IPS-18a (cell line): Measurements from ENCODE around the gene LCORL.
"Not testable (repeated sequence)": the region's sequence is repeated elsewhere in the genome, so short reads cannot be mapped to it uniquely, and the experiment has no call there.

Source experiments
- H3K27ac ChIP-seq: one replicate; pipeline ENCODE4 v1.5.1; 2013; ENCODE audit warnings: low read length
- H3K27me3 ChIP-seq: one replicate; pipeline ENCODE4 v1.6.1; 2013; ENCODE audit warnings: mild to moderate bottlenecking, low read length; ENCODE audit not compliant: control insufficient read depth, insufficient read depth
- H3K36me3 ChIP-seq: one replicate; pipeline ENCODE4 v1.6.1; 2013; ENCODE audit warnings: low read depth, low read length; ENCODE audit not compliant: control insufficient read depth
- H3K4me1 ChIP-seq: one replicate; pipeline ENCODE4 v1.6.1; 2013; ENCODE audit warnings: low read depth, low read length; ENCODE audit not compliant: control insufficient read depth
- H3K4me3 ChIP-seq: one replicate; pipeline ENCODE4 v1.5.1; 2013; ENCODE audit warnings: low read length
- H3K9ac ChIP-seq: one replicate; pipeline ENCODE4 v1.6.1; 2013; ENCODE audit warnings: mild to moderate bottlenecking, low read length, moderate library complexity
- H3K9me3 ChIP-seq: one replicate; pipeline ENCODE4 v1.6.1; 2013; ENCODE audit warnings: low read depth, low read length; ENCODE audit not compliant: control insufficient read depth

The LCORL gene

GRCh38 chr4:18041114-18041513 is 19.6 kb upstream of the LCORL start:
- no peak overlapping the region for H3K4me3 ChIP-seq
- no peak overlapping the region for H3K9ac ChIP-seq
- H3K9me3 ChIP-seq, result no peaks in the 10 kb centered on the region
- no peaks in the 10 kb centered on the region for H3K27me3 ChIP-seq
- H3K36me3 ChIP-seq, result no peaks in the 10 kb centered on the region
- no peaks in the 10 kb centered on the region for H3K4me1 ChIP-seq
- no peak overlapping the region for H3K27ac ChIP-seq

- Histone ChIP-seq H3K9me3 (no peaks in the 10 kb centered on the region), H3K36me3 (no peaks in the 10 kb centered on the region), H3K4me3 (no peak overlapping the region), H3K9ac (no peak overlapping the region), H3K27ac (no peak overlapping the region), H3K27me3 (no peaks in the 10 kb centered on the region), H3K4me1 (no peaks in the 10 kb centered on the region)
Observed at GRCh38 chr4:18039113-18039512, 17.6 kb upstream of the LCORL start.

GRCh38 chr4:18036369-18036768 is 14.8 kb upstream of the LCORL start:
- H3K27me3 ChIP-seq, H3K9ac ChIP-seq, H3K4me1 ChIP-seq, H3K4me3 ChIP-seq, H3K36me3 ChIP-seq, H3K9me3 ChIP-seq, H3K27ac ChIP-seq: not testable (repeated sequence)

DNA sequence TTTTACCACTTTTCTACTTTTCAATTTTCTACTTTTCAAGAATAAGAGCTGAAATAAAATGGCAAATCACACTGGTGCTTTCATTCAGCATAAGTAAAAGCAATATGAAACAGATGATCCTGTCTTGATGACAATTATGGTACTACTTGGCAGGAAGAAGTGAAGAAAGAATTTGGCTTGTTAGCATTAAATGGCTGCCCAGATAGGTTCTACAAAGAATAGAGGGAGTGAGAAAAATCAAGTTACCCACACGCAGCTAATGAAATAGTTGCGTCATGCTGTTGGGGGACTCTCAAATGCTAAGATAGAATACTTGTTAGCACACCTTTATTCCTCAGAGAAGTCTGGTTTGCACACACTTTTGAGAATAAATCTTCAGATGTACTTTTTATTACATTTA is 12.5 kb upstream of the LCORL start:
- Histone ChIP-seq H3K27ac (no peak overlapping the region), H3K4me1 (no peaks in the 10 kb centered on the region), H3K4me3 (no peak overlapping the region), H3K9me3 (no peaks in the 10 kb centered on the region), H3K9ac (no peak overlapping the region), H3K36me3 (no peaks in the 10 kb centered on the region), H3K27me3 (no peaks in the 10 kb centered on the region)

GRCh38 chr4:18033111-18034085 is 11.8 kb upstream of the LCORL start:
- Histone ChIP-seq H3K27me3 (no peaks in the 10 kb centered on the region), H3K36me3 (no peaks in the 10 kb centered on the region), H3K9ac (no peak overlapping the region), H3K9me3 (no peaks in the 10 kb centered on the region), H3K4me1 (no peaks in the 10 kb centered on the region), H3K27ac (no peak overlapping the region), H3K4me3 (no peak overlapping the region)

GRCh38 chr4:18025288-18025687 is 3.7 kb upstream of the LCORL start:
- Histone ChIP-seq H3K4me1 (no peaks in the 10 kb centered on the region), H3K36me3 (no peaks in the 10 kb centered on the region), H3K4me3 (no peak overlapping the region), H3K27ac (no peak overlapping the region), H3K9me3 (no peaks in the 10 kb centered on the region), H3K27me3 (peaks cover 27% of the 10 kb centered on the region), H3K9ac (no peak overlapping the region)

DNA sequence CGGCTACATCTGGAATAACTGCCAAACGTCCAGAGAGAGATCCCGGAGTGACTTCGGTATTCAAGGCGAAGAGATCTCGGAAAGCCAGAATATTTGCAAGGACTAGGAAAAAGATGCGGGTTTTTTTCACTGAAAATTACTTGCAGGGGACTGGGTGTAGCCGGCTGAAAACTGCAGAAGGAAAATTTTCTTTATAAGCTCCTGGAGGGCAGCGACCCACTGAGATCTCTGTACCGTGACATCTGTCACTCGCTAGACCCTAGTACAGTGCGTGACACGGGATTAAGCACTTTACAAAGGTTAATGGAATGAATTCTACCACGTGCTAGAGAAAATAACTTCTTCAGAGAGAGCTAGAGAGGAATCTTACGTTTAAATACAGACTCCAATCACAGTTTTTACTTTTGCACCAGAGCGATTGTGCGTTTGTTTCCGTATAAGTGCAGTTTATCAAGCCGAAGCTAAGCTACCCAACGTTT is 1.1 kb upstream of the LCORL start:
- no peak overlapping the region for H3K27ac ChIP-seq

GRCh38 chr4:18021470-18021719 is 160 bp downstream of the LCORL start:
- Histone ChIP-seq H3K9me3 (no peaks in the 10 kb centered on the region), H3K27me3 (peaks cover 27% of the 10 kb centered on the region), H3K27ac (no peak overlapping the region), H3K4me1 (no peaks in the 10 kb centered on the region), H3K9ac (peak overlapping the region; percentile 87), H3K36me3 (no peaks in the 10 kb centered on the region), H3K4me3 (peak overlapping the region; percentile 80)

More for the DNA sequence above, 1.1 kb upstream of the LCORL start:
- Histone ChIP-seq H3K4me1 (no peaks in the 10 kb centered on the region), H3K9ac (peak overlapping the region; percentile 87), H3K36me3 (no peaks in the 10 kb centered on the region), H3K27me3 (peaks cover 27% of the 10 kb centered on the region), H3K9me3 (no peaks in the 10 kb centered on the region), H3K4me3 (peak overlapping the region; percentile 80)

DNA sequence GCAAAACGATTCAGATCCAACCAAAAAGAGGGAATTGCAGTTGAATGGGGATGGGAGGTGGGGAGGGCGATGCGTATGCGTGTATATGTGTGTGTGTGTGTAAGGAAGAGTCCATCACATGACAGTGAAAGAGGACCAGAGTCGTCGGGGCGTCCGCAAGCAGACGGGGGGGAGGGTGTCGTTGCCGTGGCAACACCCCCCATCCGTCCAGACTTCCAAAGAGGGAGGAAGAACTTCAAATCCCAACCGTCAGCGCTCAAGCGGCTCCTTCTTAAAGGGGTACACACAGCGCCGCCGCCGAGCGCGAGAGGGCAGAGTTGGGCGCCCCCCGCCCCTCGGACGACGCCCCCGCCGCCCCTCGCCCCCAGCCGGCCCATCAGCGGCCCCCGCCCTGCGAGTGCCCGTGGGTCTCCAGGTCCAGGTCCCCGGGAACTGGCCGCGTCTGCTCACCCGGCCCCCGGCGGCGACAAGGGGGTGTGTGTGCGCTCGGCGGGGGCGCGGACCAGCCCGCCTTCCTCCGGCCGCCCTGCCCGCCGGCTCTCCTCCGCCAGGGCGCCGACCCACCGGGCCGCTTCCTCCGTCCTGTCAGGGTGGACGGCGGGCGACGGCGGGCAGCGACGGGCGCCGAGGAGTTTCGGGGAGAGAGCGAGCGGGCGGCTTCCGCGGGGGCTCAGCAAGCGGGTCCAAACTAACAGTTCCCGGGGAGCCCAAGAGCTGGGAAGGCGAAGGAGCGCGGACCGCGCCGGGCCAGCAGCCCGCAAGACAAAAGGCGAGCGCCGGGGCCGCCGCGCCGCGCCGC is 685 bp downstream of the LCORL start:
- Histone ChIP-seq H3K9ac (peak overlapping the region; percentile 87), H3K9me3 (no peaks in the 10 kb centered on the region), H3K27ac (no peak overlapping the region), H3K4me3 (peak overlapping the region; percentile 80), H3K4me1 (no peaks in the 10 kb centered on the region), H3K27me3 (peaks cover 27% of the 10 kb centered on the region), H3K36me3 (no peaks in the 10 kb centered on the region)

DNA sequence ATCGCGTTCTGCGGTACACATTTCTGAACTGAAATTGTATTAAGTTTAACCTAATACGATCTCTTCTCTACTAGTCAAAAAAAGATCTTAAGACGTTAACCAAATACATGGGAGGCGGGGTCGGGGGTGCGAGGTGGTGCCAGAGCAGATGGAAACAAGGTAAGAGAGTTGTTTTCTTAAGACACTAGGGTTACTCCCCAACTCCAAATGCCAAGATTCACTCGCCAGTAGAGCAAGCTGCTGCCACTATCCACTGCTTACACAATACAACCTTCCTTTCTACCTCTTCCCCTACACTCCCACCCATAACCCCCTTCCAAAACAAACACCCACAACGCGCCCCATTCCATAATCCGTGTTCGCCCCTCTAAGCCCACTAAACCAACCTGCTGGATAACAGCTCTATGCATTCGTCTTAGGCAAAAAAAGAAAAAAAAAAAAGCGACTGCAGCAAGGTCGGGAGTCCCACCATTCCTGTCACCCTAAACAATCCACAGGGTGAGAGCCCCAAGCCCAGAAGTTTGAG is 1.3 kb downstream of the LCORL start:
- Histone ChIP-seq H3K4me3 (peak overlapping the region; percentile 80), H3K27ac (no peak overlapping the region), H3K9me3 (no peaks in the 10 kb centered on the region), H3K4me1 (no peaks in the 10 kb centered on the region), H3K9ac (peak overlapping the region; percentile 87), H3K36me3 (no peaks in the 10 kb centered on the region), H3K27me3 (peaks cover 27% of the 10 kb centered on the region)

DNA sequence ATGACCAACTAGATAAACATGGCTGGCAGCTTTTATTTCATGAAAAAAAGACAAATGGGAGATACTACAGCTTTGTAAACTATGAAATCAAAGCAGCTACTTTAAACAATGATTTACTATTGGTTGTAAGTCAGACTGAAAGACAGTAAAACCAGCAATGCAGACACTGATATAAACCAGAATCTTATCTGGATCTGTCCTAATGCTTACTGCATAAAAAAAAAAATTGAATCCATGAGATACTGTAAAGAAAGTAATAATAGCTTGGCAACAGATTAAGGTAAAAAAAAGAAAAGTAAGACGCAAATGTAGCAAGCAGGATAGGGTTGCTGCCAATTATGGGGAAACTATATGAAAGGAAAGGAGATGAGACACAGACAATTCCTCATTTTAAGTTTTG is 7.3 kb downstream of the LCORL start:
- H3K36me3 ChIP-seq, result no peaks in the 10 kb centered on the region
- H3K4me1 ChIP-seq, result no peaks in the 10 kb centered on the region
- no peaks in the 10 kb centered on the region for H3K27me3 ChIP-seq
- H3K4me3 ChIP-seq, result no peak overlapping the region
- no peak overlapping the region for H3K27ac ChIP-seq
- no peak overlapping the region for H3K9ac ChIP-seq
- no peaks in the 10 kb centered on the region for H3K9me3 ChIP-seq
